Chondrocyte (in vitro differentiated cells): ENCODE data around the gene MRPS18B. TPM values are rescaled to one million over a fixed set of nuclear protein-coding genes. Genes with fewer than 3 reads are reported as not detected.
A peak's percentile ranks its signal among the peaks of the same experiment; 100 is the strongest.

Source experiments
- DNase-seq: peaks from one replicate; pipeline ENCODE4 v3.0.0; 2021; ENCODE audit warnings: mixed read lengths, low spot score
- H3K27ac Mint-ChIP-seq: one replicate; pipeline ENCODE4 v1.8.0; 2021; ENCODE audit warnings: mild to moderate bottlenecking, moderate library complexity, mixed read lengths; ENCODE audit not compliant: unreplicated experiment
- H3K27me3 Mint-ChIP-seq: 2 replicates; pipeline ENCODE4 v1.8.0; 2021; ENCODE audit warnings: low read depth, mixed read lengths
- H3K36me3 Mint-ChIP-seq: 2 replicates; pipeline ENCODE4 v1.8.0; 2021; ENCODE audit warnings: low read depth, mixed read lengths
- H3K4me1 Mint-ChIP-seq: 2 replicates; pipeline ENCODE4 v1.8.0; 2021; ENCODE audit warnings: low read depth, mild to moderate bottlenecking, mixed read lengths
- H3K4me3 Mint-ChIP-seq: one replicate; pipeline ENCODE4 v1.8.0; 2021; ENCODE audit warnings: mild to moderate bottlenecking, moderate library complexity, mixed read lengths; ENCODE audit not compliant: unreplicated experiment
- H3K9me3 Mint-ChIP-seq: 2 replicates; pipeline ENCODE4 v1.8.0; 2021; ENCODE audit warnings: low read depth, mixed read lengths
- total RNA-seq: library from RNA; stranded (reverse); gene quantifications from 3 replicates; pipeline ENCODE4 v1.2.1, GENCODE V29; 2021
- TF ChIP-seq, protein P1 (sequence below): fragments of 200-600 bp; sonication (generic); IDR thresholded peaks from 2 replicates; pipeline ENCODE4 v1.5.0; 2021; ENCODE audit warnings: antibody characterized with exemption, mild to moderate bottlenecking, moderate library complexity

MRPS18B gene
- total RNA-seq, 1 donor from 2014 or later: 24.7 TPM

DNA sequence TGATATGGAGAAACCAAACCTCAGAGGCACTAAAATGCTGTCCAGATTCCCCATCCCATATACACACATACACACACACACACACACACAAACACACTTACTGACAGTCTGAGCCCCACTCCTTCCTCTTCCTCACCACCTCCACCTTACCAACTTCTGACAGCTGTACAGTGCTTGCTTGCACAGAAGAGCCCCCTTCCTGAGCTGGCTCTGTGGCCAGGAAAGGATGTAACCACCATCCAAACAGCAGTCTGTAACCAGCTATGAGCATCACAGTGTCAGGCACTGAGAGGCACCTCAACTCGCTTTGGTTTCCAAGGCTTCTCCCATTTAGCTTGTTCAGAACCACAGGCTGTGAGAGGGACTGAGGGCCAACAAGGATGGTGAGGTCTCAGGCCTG lies 23.4 kb downstream of the MRPS18B start:
- Mint-ChIP-seq H3K4me1 (peaks cover 3% of the 10 kb centered on the region), H3K4me3 (no peak overlapping the region), H3K27ac (no peak overlapping the region), H3K36me3 (peaks cover 12% of the 10 kb centered on the region), H3K9me3 (no peaks in the 10 kb centered on the region), H3K27me3 (no peaks in the 10 kb centered on the region)
- TF ChIP-seq, protein P1, sequence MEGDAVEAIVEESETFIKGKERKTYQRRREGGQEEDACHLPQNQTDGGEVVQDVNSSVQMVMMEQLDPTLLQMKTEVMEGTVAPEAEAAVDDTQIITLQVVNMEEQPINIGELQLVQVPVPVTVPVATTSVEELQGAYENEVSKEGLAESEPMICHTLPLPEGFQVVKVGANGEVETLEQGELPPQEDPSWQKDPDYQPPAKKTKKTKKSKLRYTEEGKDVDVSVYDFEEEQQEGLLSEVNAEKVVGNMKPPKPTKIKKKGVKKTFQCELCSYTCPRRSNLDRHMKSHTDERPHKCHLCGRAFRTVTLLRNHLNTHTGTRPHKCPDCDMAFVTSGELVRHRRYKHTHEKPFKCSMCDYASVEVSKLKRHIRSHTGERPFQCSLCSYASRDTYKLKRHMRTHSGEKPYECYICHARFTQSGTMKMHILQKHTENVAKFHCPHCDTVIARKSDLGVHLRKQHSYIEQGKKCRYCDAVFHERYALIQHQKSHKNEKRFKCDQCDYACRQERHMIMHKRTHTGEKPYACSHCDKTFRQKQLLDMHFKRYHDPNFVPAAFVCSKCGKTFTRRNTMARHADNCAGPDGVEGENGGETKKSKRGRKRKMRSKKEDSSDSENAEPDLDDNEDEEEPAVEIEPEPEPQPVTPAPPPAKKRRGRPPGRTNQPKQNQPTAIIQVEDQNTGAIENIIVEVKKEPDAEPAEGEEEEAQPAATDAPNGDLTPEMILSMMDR: no peak
- DNase-seq: no peak

DNA sequence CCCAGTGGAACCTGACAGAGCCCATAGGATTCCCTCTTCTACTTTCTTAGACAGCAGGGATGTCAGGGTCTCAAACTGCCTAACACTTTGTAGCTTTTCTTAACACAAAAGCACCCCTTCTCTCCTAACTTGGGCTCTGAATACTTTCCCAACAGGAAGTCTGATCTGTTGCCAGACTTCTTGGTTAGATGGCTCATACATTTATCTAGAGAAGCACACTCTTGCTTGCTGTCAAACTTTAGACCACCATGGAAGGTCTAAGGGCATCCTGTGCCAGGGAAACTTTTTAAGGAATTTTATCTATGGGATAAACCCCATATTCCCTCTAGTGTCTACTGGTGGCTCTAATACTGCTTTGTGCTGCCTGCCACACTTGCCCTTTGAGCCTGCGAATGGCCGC lies 26.0 kb downstream of the MRPS18B start:
- DNase-seq: no peak
- H3K36me3 Mint-ChIP-seq: peaks cover 12% of the 10 kb centered on the region
- no peak overlapping the region for H3K4me3 Mint-ChIP-seq
- peak overlapping the region; percentile 54 for H3K27ac Mint-ChIP-seq
- H3K4me1 Mint-ChIP-seq: peaks cover 17% of the 10 kb centered on the region
- H3K9me3 Mint-ChIP-seq: no peaks in the 10 kb centered on the region
- H3K27me3 Mint-ChIP-seq: no peaks in the 10 kb centered on the region
- TF ChIP-seq, protein P1: no peak

DNA sequence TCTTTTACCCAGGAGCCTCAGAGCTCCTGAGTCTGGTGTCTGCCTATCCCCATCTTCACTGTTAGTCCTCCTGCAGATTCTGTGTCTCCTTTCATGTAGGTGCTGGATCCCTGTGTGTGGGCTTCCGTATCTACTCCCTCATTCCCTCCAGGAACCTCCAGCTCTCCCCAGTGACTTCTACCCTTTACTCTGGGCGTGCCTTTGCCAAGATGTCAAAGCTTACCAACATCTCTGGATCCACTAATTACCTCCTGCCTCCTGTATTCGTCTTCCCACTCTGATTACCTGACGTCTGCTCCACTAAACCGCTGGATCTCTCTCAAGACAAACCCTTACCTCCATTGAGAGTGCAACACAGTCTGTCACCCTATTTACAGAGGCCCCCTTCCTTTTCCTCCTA lies 27.1 kb downstream of the MRPS18B start:
- no peak overlapping the region for H3K4me3 Mint-ChIP-seq
- H3K27ac Mint-ChIP-seq: peak overlapping the region; percentile 33
- no peaks in the 10 kb centered on the region for H3K27me3 Mint-ChIP-seq
- TF ChIP-seq, protein P1: no peak
- peaks cover 17% of the 10 kb centered on the region for H3K4me1 Mint-ChIP-seq
- H3K9me3 Mint-ChIP-seq: no peaks in the 10 kb centered on the region
- peaks cover 12% of the 10 kb centered on the region for H3K36me3 Mint-ChIP-seq
- DNase-seq: no peak

DNA sequence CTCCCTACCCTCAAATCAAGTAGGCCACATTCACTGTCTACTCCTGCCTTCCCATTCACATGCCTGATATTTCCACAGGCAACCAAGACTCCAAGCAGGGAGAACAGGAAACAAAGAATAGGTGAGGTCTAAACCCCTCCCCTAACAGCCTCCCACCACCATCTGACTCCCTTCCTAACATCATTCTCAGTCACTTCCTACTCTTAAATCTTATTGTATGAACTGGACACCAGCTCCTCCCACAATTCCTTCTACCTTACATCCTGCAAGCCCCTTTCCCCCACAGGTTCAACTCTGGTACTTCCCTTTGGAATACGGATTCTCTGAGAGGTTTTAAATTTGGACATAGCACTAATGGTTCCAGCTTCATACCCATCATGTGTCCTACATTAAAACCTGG lies 28.3 kb downstream of the MRPS18B start:
- Mint-ChIP-seq H3K4me3 (no peak overlapping the region), H3K4me1 (peaks cover 17% of the 10 kb centered on the region), H3K36me3 (peaks cover 9% of the 10 kb centered on the region), H3K27ac (peak overlapping the region; percentile 79), H3K27me3 (no peaks in the 10 kb centered on the region), H3K9me3 (no peaks in the 10 kb centered on the region)
- DNase-seq: no peak
- TF ChIP-seq, protein P1: no peak

DNA sequence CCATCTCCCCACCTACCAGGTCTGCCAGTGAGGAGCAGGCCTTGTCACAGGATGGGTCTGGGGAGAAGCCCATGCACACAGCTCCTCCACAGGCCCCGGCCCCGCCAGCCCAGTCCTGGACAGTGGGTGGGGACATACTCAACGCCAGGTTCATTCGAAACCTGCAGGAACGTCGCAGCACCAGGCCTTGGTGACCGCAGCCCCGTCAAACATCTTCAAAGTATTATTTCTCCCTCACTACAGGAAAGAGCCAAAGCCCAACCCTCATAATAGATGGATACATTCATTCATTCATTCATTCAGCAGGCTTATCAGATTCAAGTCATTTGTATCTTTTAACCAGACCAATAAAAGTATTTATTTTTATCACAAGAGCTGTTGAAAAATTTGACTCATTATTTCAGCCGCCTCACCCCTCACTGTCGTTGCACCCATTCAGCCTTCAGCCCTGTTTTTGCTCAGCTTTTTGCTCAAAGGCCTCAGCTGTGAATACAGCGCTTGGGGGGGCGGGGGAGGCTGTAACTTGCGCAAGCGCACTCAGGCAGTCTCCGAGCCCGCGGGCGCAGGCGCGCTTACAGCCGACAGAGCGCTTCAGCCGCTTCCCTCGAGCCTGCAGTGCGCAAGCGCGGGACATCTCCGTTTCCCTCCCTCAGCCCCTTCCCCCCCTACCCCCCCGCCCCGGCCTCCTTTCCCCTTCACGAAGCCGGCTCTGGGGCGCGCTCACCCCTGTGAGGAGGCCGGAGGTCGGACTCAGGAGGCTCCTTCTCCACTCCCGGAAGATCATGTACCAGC lies 29.0 kb downstream of the MRPS18B start, which contains the start of gene C6orf136:
Gene C6orf136 (plus strand): TSS at position 684 of the 792 bp plus-strand sequence. CDS start 99 bp downstream, at position 783.
- Mint-ChIP-seq H3K4me1 (peaks cover 17% of the 10 kb centered on the region), H3K9me3 (no peaks in the 10 kb centered on the region), H3K27me3 (no peaks in the 10 kb centered on the region), H3K27ac (peak within 1 kb of the TSS; percentile 82), H3K4me3 (peak within 1 kb of the TSS; percentile 82), H3K36me3 (peaks cover 8% of the 10 kb centered on the region)
- DNase-seq: peak; percentile 97
- TF ChIP-seq, protein P1: no peak
